COLO668 (cell line): ENCODE results near the gene ZNF320.
A peak's percentile ranks its signal among the peaks of the same experiment; 100 is the strongest.
"Not testable (repeated sequence)": the region's sequence is repeated elsewhere in the genome, so short reads cannot be mapped to it uniquely, and the experiment has no call there.

Source experiments
- DNase-seq: peaks from one replicate; lab custom pipeline; 2025; ENCODE audit not compliant: unreplicated experiment; lab: John Stamatoyannopoulos, UW

The ZNF320 gene

GRCh38 chr19:52897138-52897935 lies at the start of gene ZNF320:
ZNF320 (minus strand) TSS chr19:52897635; CDS start chr19:52890255, 7,380 bp downstream.
- DNase-seq: peak; percentile 95

GRCh38 chr19:52946322-52947310 lies 49.2 kb upstream of the ZNF320 start:
- peak; percentile 55 for DNase-seq

- peak; percentile 11 for DNase-seq
Observed at GRCh38 chr19:52945652-52946321, 48.4 kb upstream of the ZNF320 start.

- DNase-seq: peak; percentile 61
Observed at GRCh38 chr19:52944703-52945493, 47.5 kb upstream of the ZNF320 start.

- no peak for DNase-seq
Observed at GRCh38 chr19:52943884-52944643, 46.6 kb upstream of the ZNF320 start.

GRCh38 chr19:52943134-52943883 lies 45.9 kb upstream of the ZNF320 start:
- no peak for DNase-seq

- DNase-seq: peak; percentile 91
Observed at GRCh38 chr19:52942386-52943133, 45.1 kb upstream of the ZNF320 start.

GRCh38 chr19:52941941-52942385 lies 44.5 kb upstream of the ZNF320 start:
- DNase-seq: peak; percentile 26

GRCh38 chr19:52941523-52941922 lies 44.1 kb upstream of the ZNF320 start:
- DNase-seq: not testable (repeated sequence)

- DNase-seq: not testable (repeated sequence)
Observed at GRCh38 chr19:52940905-52941304, 43.5 kb upstream of the ZNF320 start.

- DNase-seq: no peak
Observed at GRCh38 chr19:52938761-52939160, 41.3 kb upstream of the ZNF320 start.

- no peak for DNase-seq
Observed at GRCh38 chr19:52936954-52937325, 39.5 kb upstream of the ZNF320 start.

GRCh38 chr19:52936151-52936953 lies 38.9 kb upstream of the ZNF320 start:
- DNase-seq: peak; percentile 15

GRCh38 chr19:52935434-52935833 lies 38.0 kb upstream of the ZNF320 start:
- no peak for DNase-seq

- DNase-seq: not testable (repeated sequence)
Observed at GRCh38 chr19:52924641-52925040, 27.2 kb upstream of the ZNF320 start.

- DNase-seq: peak; percentile 65
Observed at GRCh38 chr19:52923778-52924593, 26.6 kb upstream of the ZNF320 start.
